H1 (cell line): Measurements from ENCODE around the gene DMPK. TPM values are rescaled to one million over a fixed set of nuclear protein-coding genes. Genes with fewer than 3 reads are reported as not detected.

Source experiments
- CTCF ChIA-PET: fragments of 300-600 bp; sonication (Branson Sonifier 250); formaldehyde crosslinking; loops from one replicate; lab custom pipeline; 2021; ENCODE audit not compliant: partially characterized antibody; lab: Charles Lee
- POLR2A ChIA-PET: fragments of 300-600 bp; sonication (Branson Sonifier 250); formaldehyde crosslinking; loops from one replicate; lab custom pipeline; 2021; ENCODE audit warnings: inconsistent platforms; ENCODE audit not compliant: partially characterized antibody; lab: Charles Lee
- DNase-seq, 2 experiments: peaks; one replicate each; pipeline versions ENCODE4 v3.0.0 to v3.0.0-alpha.2; 2010 to 2022; ENCODE audit warnings: low spot score in 2 of 2, low read depth in 1 of 2, mixed read lengths in 1 of 2
- FAIRE-seq: peaks from 2 replicates; lab custom pipeline; 2011; peaks lifted over from hg19 to GRCh38; lab: Jason Lieb, UNC
- H2AFZ ChIP-seq: 2 replicates; pipeline ENCODE4 v1.8.1; 2012; ENCODE audit warnings: low read length, inconsistent platforms
- H2AK5ac ChIP-seq: 2 replicates; pipeline ENCODE4 v1.6.1; 2013; ENCODE audit warnings: low read depth, low read length
- H2BK120ac ChIP-seq: replicated peaks from 2 replicates; pipeline ENCODE3; 2013; ENCODE audit warnings: low read depth, low read length, inconsistent platforms
- H2BK12ac ChIP-seq: 2 replicates; pipeline ENCODE4 v1.6.1; 2013; ENCODE audit warnings: low read depth, low read length
- H2BK15ac ChIP-seq: 2 replicates; pipeline ENCODE4 v1.6.1; 2013; ENCODE audit warnings: low read length
- H2BK20ac ChIP-seq: 2 replicates; pipeline ENCODE4 v1.6.1; 2013; ENCODE audit warnings: low read length
- H2BK5ac ChIP-seq: 2 replicates; pipeline ENCODE4 v1.6.1; 2013; ENCODE audit warnings: low read depth, low read length
- H3K14ac ChIP-seq: 2 replicates; pipeline ENCODE4 v1.6.1; 2013; ENCODE audit warnings: inconsistent platforms; ENCODE audit not compliant: insufficient read length
- H3K18ac ChIP-seq: 2 replicates; pipeline ENCODE4 v1.6.1; 2013; ENCODE audit warnings: low read length; ENCODE audit errors: extremely low read depth
- H3K23ac ChIP-seq: 2 replicates; pipeline ENCODE4 v1.6.1; 2013; ENCODE audit warnings: inconsistent platforms; ENCODE audit not compliant: insufficient read length
- H3K23me2 ChIP-seq: 2 replicates; pipeline ENCODE4 v1.6.1; 2013; ENCODE audit warnings: low read depth, low read length
- H3K27ac ChIP-seq: 2 replicates; pipeline ENCODE4 v1.6.1; 2011; ENCODE audit warnings: low read depth, low read length, inconsistent platforms
- H3K27me3 ChIP-seq, 4 experiments: replicated peaks in 1 of 4; 1 replicate in 1 of 4; 2 replicates in 3 of 4; pipeline versions ENCODE4 v1.6.1 to v1.8.1; 2011 to 2013; ENCODE audit warnings: low read length in 3 of 4, mild to moderate bottlenecking in 3 of 4, inconsistent platforms in 2 of 4, mixed read lengths in 2 of 4, moderate library complexity in 1 of 4; ENCODE audit not compliant: control insufficient read depth in 3 of 4, insufficient read depth in 3 of 4; ENCODE audit errors: extremely low read depth in 1 of 4
- H3K36me3 ChIP-seq, 4 experiments: 2 replicates each; pipeline versions ENCODE4 v1.6.1 to v1.8.1; 2011 to 2013; ENCODE audit warnings: mild to moderate bottlenecking in 4 of 4, low read length in 3 of 4, moderate library complexity in 2 of 4, control low read depth in 1 of 4, inconsistent platforms in 1 of 4; ENCODE audit not compliant: insufficient read depth in 4 of 4, control insufficient read depth in 2 of 4
- H3K4ac ChIP-seq: replicated peaks from 2 replicates; pipeline ENCODE3; 2013; ENCODE audit warnings: low read length, low read depth, mixed read lengths, inconsistent platforms; ENCODE audit not compliant: insufficient read length
- H3K4me1 ChIP-seq, 4 experiments: replicated peaks in 1 of 4; 1 replicate in 1 of 4; 2 replicates in 3 of 4; pipeline versions ENCODE4 v1.6.1 to v1.8.1; 2011 to 2013; ENCODE audit warnings: low read length in 3 of 4, inconsistent platforms in 2 of 4, mixed read lengths in 1 of 4; ENCODE audit not compliant: insufficient read depth in 4 of 4, control insufficient read depth in 3 of 4
- H3K4me2 ChIP-seq, 2 experiments: 2 replicates each; pipeline versions ENCODE4 v1.6.1 to v1.8.1; 2011 to 2013; ENCODE audit warnings: low read depth in 2 of 2, low read length in 2 of 2, control low read depth in 1 of 2, inconsistent platforms in 1 of 2, mild to moderate bottlenecking in 1 of 2; ENCODE audit not compliant: insufficient read depth in 1 of 2
- H3K4me3 ChIP-seq, 4 experiments: fragments of 200-600, 300-600 bp in 1 of 4; sonication (generic), shearing (Covaris generic), sonication (Bioruptor Twin) in 1 of 4; 2 replicates each; pipeline versions ENCODE4 v1.5.1 to v1.8.1; 2011 to 2016; ENCODE audit warnings: low read length in 4 of 4, low read depth in 3 of 4, control low read depth in 2 of 4, inconsistent platforms in 2 of 4, mild to moderate bottlenecking in 2 of 4, mixed read lengths in 1 of 4, moderate library complexity in 1 of 4; ENCODE audit not compliant: insufficient read depth in 2 of 4; ENCODE audit errors: extremely low read depth in 1 of 4
- H3K56ac ChIP-seq: replicated peaks from 2 replicates; pipeline ENCODE3; 2013; ENCODE audit warnings: low read depth, mild to moderate bottlenecking, mixed read lengths, low read length, inconsistent platforms; ENCODE audit not compliant: insufficient read length
- H3K79me1 ChIP-seq: 2 replicates; pipeline ENCODE4 v1.6.1; 2013; ENCODE audit warnings: low read depth, low read length, control low read depth
- H3K79me2 ChIP-seq, 2 experiments: 2 replicates each; pipeline versions ENCODE4 v1.6.1 to v1.8.1; 2012 to 2013; ENCODE audit warnings: low read length in 2 of 2, mild to moderate bottlenecking in 2 of 2, inconsistent platforms in 1 of 2; ENCODE audit not compliant: insufficient read depth in 2 of 2, control insufficient read depth in 1 of 2
- H3K9ac ChIP-seq, 4 experiments: replicated peaks in 1 of 4; 1 replicate in 1 of 4; 2 replicates in 3 of 4; pipeline versions ENCODE4 v1.6.1 to v1.8.1; 2011 to 2013; ENCODE audit warnings: low read depth in 3 of 4, low read length in 3 of 4, control low read depth in 2 of 4, mild to moderate bottlenecking in 2 of 4, moderate library complexity in 2 of 4, inconsistent platforms in 1 of 4; ENCODE audit errors: extremely low read depth in 1 of 4
- H3K9me3 ChIP-seq, 2 experiments: 2 replicates each; pipeline versions ENCODE4 v1.6.1 to v1.8.1; 2012 to 2013; ENCODE audit warnings: mild to moderate bottlenecking in 2 of 2, moderate library complexity in 2 of 2, control low read depth in 1 of 2, inconsistent platforms in 1 of 2, low read depth in 1 of 2, low read length in 1 of 2, mixed read lengths in 1 of 2; ENCODE audit not compliant: insufficient read depth in 2 of 2
- H4K20me1 ChIP-seq, 2 experiments: replicated peaks in 1 of 2; 2 replicates each; pipeline versions ENCODE3 to v1.8.1; 2011 to 2013; ENCODE audit warnings: inconsistent platforms in 2 of 2, low read length in 2 of 2, mild to moderate bottlenecking in 1 of 2; ENCODE audit not compliant: insufficient read depth in 2 of 2, control insufficient read depth in 1 of 2
- H4K5ac ChIP-seq: 2 replicates; pipeline ENCODE4 v1.6.1; 2013; ENCODE audit warnings: low read length, low read depth, mixed read lengths, inconsistent platforms; ENCODE audit not compliant: insufficient read length
- H4K8ac ChIP-seq: 2 replicates; pipeline ENCODE4 v1.8.0; 2013; ENCODE audit warnings: mild to moderate bottlenecking, moderate library complexity, low read length, inconsistent platforms; ENCODE audit not compliant: insufficient read depth; ENCODE audit errors: extremely low read depth
- H4K91ac ChIP-seq: replicated peaks from 2 replicates; pipeline ENCODE3; 2013; ENCODE audit warnings: low read length, mixed read lengths, inconsistent platforms; ENCODE audit not compliant: insufficient read length
- BACH1 ChIP-seq: IDR thresholded peaks from 2 replicates; pipeline ENCODE4 v1.6.1; 2012; ENCODE audit warnings: low read length, improper control_type of control experiment
- RAD21 ChIP-seq, 2 experiments: IDR thresholded peaks in 1 of 2; conservative IDR thresholded peaks in 1 of 2; 2 replicates each; pipeline ENCODE4 v1.6.1; 2011; ENCODE audit warnings: low read depth in 2 of 2, low read length in 2 of 2, improper control_type of control experiment in 1 of 2, inconsistent platforms in 1 of 2, mild to moderate bottlenecking in 1 of 2, moderate library complexity in 1 of 2
- RNF2 ChIP-seq: fragments of 200-900, 300-1000 bp; sonication (generic); IDR thresholded peaks from 2 replicates; pipeline ENCODE4 v1.7.1; 2016; ENCODE audit warnings: borderline replicate concordance, low read depth, mild to moderate bottlenecking, antibody characterized with exemption, low read length; ENCODE audit not compliant: poor library complexity, severe bottlenecking; ENCODE audit errors: missing control alignments
- YY1 ChIP-seq: IDR thresholded peaks from 2 replicates; pipeline ENCODE4 v1.6.1; 2011; ENCODE audit warnings: low read depth, mild to moderate bottlenecking, low read length
- WGBS, 2 experiments: shearing (Covaris generic) in 1 of 2; methylation state at CpG; one replicate each; pipeline versions ENCODE4 v1.1.6 to v1.1.7; 2013 to 2015; ENCODE audit warnings: low lambda C conversion rate in 2 of 2, mixed read lengths in 2 of 2, inconsistent platforms in 1 of 2, low coverage in 1 of 2, missing lambda C conversion rate in 1 of 2; ENCODE audit not compliant: insufficient replicate concordance in 2 of 2, insufficient coverage in 1 of 2, insufficient read length in 1 of 2; ENCODE audit errors: extremely low coverage in 1 of 2, missing lambda C conversion rate in 1 of 2; 5-methylcytosine and 5-hydroxymethylcytosine counted together
- polyA plus RNA-seq, 7 experiments: library from polyadenylated mRNA; depleted of rRNA in 3 of 7; stranded (reverse) in 5 of 7; unstranded in 2 of 7; fragments of >200 nt in 5 of 7; fragments of 200-250 nt in 2 of 7; gene quantifications; 1 replicate in 5 of 7; 2 replicates in 1 of 7; 4 replicates in 1 of 7; pipeline versions ENCODE4 v1.2.1 to v1.2.3, GENCODE V29; 2011 to 2013; ENCODE audit warnings: missing spikeins in 2 of 7, mixed read lengths in 2 of 7
- total RNA-seq: library from RNA; stranded (reverse); fragmentation: NEBNext Ultra II Directional; extraction: Animal tissue kit (Norgen Biotek cat#: 25700); gene quantifications from 2 replicates; pipeline ENCODE4 v1.2.1, GENCODE V29; 2021
- TF ChIP-seq, protein P1 (sequence below): IDR thresholded peaks from 2 replicates; pipeline ENCODE4 v1.6.1; 2012; ENCODE audit warnings: inconsistent platforms
- TF ChIP-seq, protein P2 (sequence below), 3 experiments: IDR thresholded peaks; 1 replicate in 2 of 3; 2 replicates in 1 of 3; pipeline versions ENCODE4 v1.5.1 to v1.6.1; 2011; ENCODE audit warnings: low read length in 3 of 3, mild to moderate bottlenecking in 3 of 3, inconsistent platforms in 2 of 3, low read depth in 1 of 3, moderate library complexity in 1 of 3; ENCODE audit not compliant: insufficient read depth in 1 of 3; ENCODE audit errors: control extremely low read depth in 1 of 3

DMPK gene
- total and polyA plus RNA-seq, 2 of the 8 experiments (the other 6 are each of a cell fraction or from before 2014, with no cell fraction given): 13.7 to 27.4 TPM

DNA sequence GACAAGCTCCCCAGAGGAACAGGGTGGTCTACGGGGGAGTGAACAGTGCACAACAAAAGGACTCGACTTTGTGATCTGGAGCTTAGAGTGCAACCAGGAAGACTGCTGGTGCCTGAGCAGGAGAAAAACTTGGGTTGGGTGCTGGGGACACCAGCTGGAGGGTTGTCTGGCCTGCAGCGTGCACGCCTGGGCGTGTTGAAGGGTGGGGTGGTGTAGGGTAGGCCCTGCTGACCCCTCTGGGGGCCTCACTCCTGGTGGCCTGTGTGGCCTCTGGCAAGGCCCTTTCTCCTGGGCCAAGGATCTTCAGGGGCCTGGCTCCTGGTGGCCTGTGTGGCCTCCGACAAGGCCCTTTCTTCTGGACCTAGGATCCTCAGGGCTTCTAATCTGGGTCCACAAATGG lies 37.5 kb upstream of the DMPK start:
- FAIRE-seq (no peak), DNase-seq (no peak)
- H4K91ac ChIP-seq: no peak overlapping the region
- H2BK5ac ChIP-seq: peak overlapping the region; percentile 35; the same call in 1 of the 2 replicates
- no peaks in the 10 kb centered on the region for H3K79me2 ChIP-seq
- peaks cover 0 to 17% (median 15%) of the 10 kb centered on the region in 4 experiments; a peak in 6 of 7 replicates for H3K4me1 ChIP-seq
- no peak overlapping the region for H3K4me3 ChIP-seq
- H3K36me3 ChIP-seq: peaks cover 9 to 34% (median 24%) of the 10 kb centered on the region in 4 experiments
- H3K14ac ChIP-seq: no peak overlapping the region
- no peaks in the 10 kb centered on the region for H3K27me3 ChIP-seq
- no peaks in the 10 kb centered on the region for H3K9me3 ChIP-seq
- no peak overlapping the region for H3K27ac ChIP-seq
- no peak overlapping the region for H4K5ac ChIP-seq
- H3K4ac ChIP-seq: no peak overlapping the region
- H2BK20ac ChIP-seq: no peak overlapping the region
- no peaks in the 10 kb centered on the region; the same call in 1 of the 2 replicates for H3K79me1 ChIP-seq
- H2AK5ac ChIP-seq: no peak overlapping the region
- no peak overlapping the region for H2BK12ac ChIP-seq
- H2BK15ac ChIP-seq: no peak overlapping the region
- H3K23ac ChIP-seq: no peak overlapping the region
- no peak overlapping the region for H3K4me2 ChIP-seq
- 89% methylated on average over 6 of the region's 6 CpGs; no CpG with 5 or more reads in 1 of the 2 experiments for WGBS, 2 experiments
- no peak overlapping the region for H4K8ac ChIP-seq
- CTCF ChIA-PET: interaction anchor here (0.9 to 3.8 kb wide), 8 partner anchors 8 to 84 kb away, joined by 3 to 42 read pairs (median 3); no protein-coding TSS in a partner anchor
- H3K9ac ChIP-seq: no peak overlapping the region
- H3K23me2 ChIP-seq: peaks cover 14% of the 10 kb centered on the region
- peaks cover 2 to 8% of the 10 kb centered on the region in 2 experiments for H4K20me1 ChIP-seq
- no peak overlapping the region for H2AFZ ChIP-seq
- POLR2A ChIA-PET: interaction anchor here (0.6 to 12.6 kb wide), 5 partner anchors 9 to 50 kb away, joined by 3 to 175 read pairs (median 9); partner anchors contain the start of genes DMPK and SIX5
- no peak overlapping the region for H3K56ac ChIP-seq
- H2BK120ac ChIP-seq: no peak overlapping the region
- no peak overlapping the region for H3K18ac ChIP-seq
- TF ChIP-seq RAD21 (IDR thresholded peaks at IDR 0.05 in 1 of 2, conservative IDR thresholded peaks at IDR 0.05 in 1 of 2; ENCODE audit: low read depth in 2 of 2, low read length in 2 of 2) (no peak), YY1 (no peak), BACH1 (no peak), RNF2 (no peak)
- TF ChIP-seq, protein P1, sequence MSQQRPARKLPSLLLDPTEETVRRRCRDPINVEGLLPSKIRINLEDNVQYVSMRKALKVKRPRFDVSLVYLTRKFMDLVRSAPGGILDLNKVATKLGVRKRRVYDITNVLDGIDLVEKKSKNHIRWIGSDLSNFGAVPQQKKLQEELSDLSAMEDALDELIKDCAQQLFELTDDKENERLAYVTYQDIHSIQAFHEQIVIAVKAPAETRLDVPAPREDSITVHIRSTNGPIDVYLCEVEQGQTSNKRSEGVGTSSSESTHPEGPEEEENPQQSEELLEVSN: no peak
- TF ChIP-seq, protein P2, sequence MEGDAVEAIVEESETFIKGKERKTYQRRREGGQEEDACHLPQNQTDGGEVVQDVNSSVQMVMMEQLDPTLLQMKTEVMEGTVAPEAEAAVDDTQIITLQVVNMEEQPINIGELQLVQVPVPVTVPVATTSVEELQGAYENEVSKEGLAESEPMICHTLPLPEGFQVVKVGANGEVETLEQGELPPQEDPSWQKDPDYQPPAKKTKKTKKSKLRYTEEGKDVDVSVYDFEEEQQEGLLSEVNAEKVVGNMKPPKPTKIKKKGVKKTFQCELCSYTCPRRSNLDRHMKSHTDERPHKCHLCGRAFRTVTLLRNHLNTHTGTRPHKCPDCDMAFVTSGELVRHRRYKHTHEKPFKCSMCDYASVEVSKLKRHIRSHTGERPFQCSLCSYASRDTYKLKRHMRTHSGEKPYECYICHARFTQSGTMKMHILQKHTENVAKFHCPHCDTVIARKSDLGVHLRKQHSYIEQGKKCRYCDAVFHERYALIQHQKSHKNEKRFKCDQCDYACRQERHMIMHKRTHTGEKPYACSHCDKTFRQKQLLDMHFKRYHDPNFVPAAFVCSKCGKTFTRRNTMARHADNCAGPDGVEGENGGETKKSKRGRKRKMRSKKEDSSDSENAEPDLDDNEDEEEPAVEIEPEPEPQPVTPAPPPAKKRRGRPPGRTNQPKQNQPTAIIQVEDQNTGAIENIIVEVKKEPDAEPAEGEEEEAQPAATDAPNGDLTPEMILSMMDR (IDR thresholded peaks at IDR 0.05; ENCODE audit: control extremely low read depth in 1 of 3, insufficient read depth in 1 of 3, low read depth in 1 of 3, low read length in 3 of 3): no peak
